Breast epithelium (tissue), 3 donors: ENCODE results near the gene PTPN2.

Experiments
- POLR2A ChIP-seq: fragments of 450-650 bp; IDR thresholded peaks from one replicate; pipeline ENCODE4 v1.6.1; 2016; ENCODE audit warnings: antibody characterized with exemption, mild to moderate bottlenecking, moderate library complexity
- POLR2AphosphoS5 ChIP-seq, 3 donors: sonication (generic); formaldehyde crosslinking; IDR thresholded peaks; one replicate each; pipeline ENCODE4 v1.6.1; 2017; ENCODE audit warnings: antibody characterized with exemption in 3 of 3

DNA sequence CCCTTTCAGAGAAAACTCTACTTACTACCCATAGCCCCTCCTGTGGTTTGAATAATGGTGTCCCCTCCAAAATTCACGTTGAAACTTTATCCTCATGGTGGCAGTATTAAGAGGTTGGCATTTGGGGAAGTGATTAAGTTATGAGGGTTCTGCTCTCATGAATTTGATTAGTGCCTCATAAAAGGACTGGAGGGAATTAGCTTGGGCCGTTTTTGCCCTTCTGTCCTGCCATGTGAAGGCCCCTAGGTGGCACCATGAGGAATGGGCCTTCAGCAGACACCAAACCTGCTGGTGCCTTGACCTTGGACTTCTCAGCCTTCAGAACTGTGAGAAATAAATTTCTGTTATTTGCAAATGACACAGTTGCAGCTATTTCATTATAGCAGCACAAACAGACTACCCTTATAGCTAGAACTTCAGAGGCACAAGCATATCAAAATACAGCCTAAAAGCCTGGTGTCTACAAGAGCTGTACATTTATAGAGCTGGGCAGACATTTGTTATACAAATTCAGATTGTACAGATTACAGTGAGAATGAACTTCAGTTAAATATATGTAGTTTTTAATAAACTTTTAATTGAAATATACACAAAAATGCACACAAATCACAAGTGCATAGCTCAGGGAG lies 2.6 kb upstream of the PTPN2 start:
- TF ChIP-seq POLR2A (no peak), POLR2AphosphoS5 (IDR thresholded peaks at IDR 0.05) (no peak)
